GM21360 (cell line): Measurements from ENCODE around the gene PROC.

ENCODE experiments used
- ATAC-seq: cut with Tn5 transposase; IDR thresholded peaks from one replicate; pipeline ENCODE4 v1.9.1; 2021; ENCODE audit warnings: mild to moderate bottlenecking, moderate library complexity; ENCODE audit not compliant: unreplicated experiment

PROC gene

GRCh38 chr2:127413200-127413599, 5.0 kb upstream of the PROC start:
- no peak for ATAC-seq

GRCh38 chr2:127413782-127414637, 4.2 kb upstream of the PROC start:
- no peak for ATAC-seq

GRCh38 chr2:127414638-127415592, 3.3 kb upstream of the PROC start:
- ATAC-seq: no peak

- peak; percentile 77 for ATAC-seq
Measured at GRCh38 chr2:127415593-127416505, 2.4 kb upstream of the PROC start.

- no peak for ATAC-seq
Measured at GRCh38 chr2:127416506-127417001, 1.7 kb upstream of the PROC start.

- no peak for ATAC-seq
Measured at GRCh38 chr2:127417406-127417805, 821 bp upstream of the PROC start.

GRCh38 chr2:127419112-127419430, 844 bp downstream of the PROC start:
- no peak for ATAC-seq

GRCh38 chr2:127419448-127420038, 1.3 kb downstream of the PROC start:
- no peak for ATAC-seq

- no peak for ATAC-seq
Measured at GRCh38 chr2:127420039-127420864, 2.0 kb downstream of the PROC start.

- ATAC-seq: no peak
Measured at GRCh38 chr2:127421116-127421800, 3.0 kb downstream of the PROC start.

GRCh38 chr2:127421871-127422558, 3.8 kb downstream of the PROC start:
- ATAC-seq: no peak

- no peak for ATAC-seq
Measured at GRCh38 chr2:127422559-127423477, 4.6 kb downstream of the PROC start.

GRCh38 chr2:127423478-127423843, 5.2 kb downstream of the PROC start:
- no peak for ATAC-seq

- ATAC-seq: no peak
Measured at GRCh38 chr2:127423880-127424279, 5.7 kb downstream of the PROC start.

- ATAC-seq: no peak
Measured at GRCh38 chr2:127424598-127425520, 6.6 kb downstream of the PROC start.
